HL-60 (cell line): ENCODE measurements around the gene PDE6B.

Source experiments
- TF ChIP-seq, protein P1 (sequence below): IDR thresholded peaks from one replicate; pipeline ENCODE4 v1.5.1; 2011; ENCODE audit warnings: low read length, control low read depth, inconsistent platforms; ENCODE audit not compliant: insufficient read depth
- TF ChIP-seq, protein P2 (sequence below): IDR thresholded peaks from 2 replicates; pipeline ENCODE4 v1.6.1; 2012; ENCODE audit warnings: low read depth; ENCODE audit not compliant: insufficient replicate concordance

DNA sequence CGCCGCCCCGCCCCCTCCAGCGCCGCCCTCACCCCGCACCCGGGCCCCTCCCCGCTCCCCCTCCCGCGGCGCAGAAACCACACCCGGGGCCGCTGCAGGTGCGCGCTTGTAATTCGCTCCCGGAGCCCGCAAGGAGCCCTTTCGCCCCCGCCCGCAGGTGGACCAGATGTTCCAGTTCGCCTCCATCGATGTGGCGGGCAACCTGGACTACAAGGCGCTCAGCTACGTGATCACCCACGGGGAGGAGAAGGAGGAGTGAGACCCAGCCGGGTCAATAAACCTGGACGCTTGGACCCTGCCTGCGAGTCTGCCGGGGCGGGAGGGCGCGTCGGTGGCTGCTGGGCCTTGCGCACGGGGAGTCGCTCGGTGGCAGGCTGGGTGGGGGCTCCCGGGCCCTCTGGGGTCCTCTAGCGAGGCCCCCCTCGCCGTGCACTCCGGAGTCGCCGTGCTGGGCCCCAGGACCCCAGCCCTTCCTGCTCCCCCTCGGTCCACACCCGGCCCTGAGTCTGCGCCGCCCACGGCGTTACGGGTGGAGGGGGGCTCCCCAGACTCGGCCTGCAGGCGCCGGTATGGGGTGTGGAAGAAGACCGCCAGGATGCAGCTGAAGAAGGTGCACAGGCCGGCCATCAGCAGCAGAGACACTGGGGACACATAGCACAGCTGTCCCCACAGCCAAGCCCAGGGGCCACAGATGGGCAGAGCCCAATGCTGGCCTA is 56.5 kb downstream of the PDE6B start:
- TF ChIP-seq, protein P1, sequence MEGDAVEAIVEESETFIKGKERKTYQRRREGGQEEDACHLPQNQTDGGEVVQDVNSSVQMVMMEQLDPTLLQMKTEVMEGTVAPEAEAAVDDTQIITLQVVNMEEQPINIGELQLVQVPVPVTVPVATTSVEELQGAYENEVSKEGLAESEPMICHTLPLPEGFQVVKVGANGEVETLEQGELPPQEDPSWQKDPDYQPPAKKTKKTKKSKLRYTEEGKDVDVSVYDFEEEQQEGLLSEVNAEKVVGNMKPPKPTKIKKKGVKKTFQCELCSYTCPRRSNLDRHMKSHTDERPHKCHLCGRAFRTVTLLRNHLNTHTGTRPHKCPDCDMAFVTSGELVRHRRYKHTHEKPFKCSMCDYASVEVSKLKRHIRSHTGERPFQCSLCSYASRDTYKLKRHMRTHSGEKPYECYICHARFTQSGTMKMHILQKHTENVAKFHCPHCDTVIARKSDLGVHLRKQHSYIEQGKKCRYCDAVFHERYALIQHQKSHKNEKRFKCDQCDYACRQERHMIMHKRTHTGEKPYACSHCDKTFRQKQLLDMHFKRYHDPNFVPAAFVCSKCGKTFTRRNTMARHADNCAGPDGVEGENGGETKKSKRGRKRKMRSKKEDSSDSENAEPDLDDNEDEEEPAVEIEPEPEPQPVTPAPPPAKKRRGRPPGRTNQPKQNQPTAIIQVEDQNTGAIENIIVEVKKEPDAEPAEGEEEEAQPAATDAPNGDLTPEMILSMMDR = no peak
- TF ChIP-seq, protein P2, sequence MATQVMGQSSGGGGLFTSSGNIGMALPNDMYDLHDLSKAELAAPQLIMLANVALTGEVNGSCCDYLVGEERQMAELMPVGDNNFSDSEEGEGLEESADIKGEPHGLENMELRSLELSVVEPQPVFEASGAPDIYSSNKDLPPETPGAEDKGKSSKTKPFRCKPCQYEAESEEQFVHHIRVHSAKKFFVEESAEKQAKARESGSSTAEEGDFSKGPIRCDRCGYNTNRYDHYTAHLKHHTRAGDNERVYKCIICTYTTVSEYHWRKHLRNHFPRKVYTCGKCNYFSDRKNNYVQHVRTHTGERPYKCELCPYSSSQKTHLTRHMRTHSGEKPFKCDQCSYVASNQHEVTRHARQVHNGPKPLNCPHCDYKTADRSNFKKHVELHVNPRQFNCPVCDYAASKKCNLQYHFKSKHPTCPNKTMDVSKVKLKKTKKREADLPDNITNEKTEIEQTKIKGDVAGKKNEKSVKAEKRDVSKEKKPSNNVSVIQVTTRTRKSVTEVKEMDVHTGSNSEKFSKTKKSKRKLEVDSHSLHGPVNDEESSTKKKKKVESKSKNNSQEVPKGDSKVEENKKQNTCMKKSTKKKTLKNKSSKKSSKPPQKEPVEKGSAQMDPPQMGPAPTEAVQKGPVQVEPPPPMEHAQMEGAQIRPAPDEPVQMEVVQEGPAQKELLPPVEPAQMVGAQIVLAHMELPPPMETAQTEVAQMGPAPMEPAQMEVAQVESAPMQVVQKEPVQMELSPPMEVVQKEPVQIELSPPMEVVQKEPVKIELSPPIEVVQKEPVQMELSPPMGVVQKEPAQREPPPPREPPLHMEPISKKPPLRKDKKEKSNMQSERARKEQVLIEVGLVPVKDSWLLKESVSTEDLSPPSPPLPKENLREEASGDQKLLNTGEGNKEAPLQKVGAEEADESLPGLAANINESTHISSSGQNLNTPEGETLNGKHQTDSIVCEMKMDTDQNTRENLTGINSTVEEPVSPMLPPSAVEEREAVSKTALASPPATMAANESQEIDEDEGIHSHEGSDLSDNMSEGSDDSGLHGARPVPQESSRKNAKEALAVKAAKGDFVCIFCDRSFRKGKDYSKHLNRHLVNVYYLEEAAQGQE = no peak
